A549 treated with AZD2906 at 1 μM for 4 hours (cell line): ENCODE data around the gene CABLES1. TPM values are rescaled to one million over a fixed set of nuclear protein-coding genes. Genes with fewer than 3 reads are reported as not detected.

Experiments used
- total RNA-seq: library from RNA; stranded (reverse); fragments of 200-300 nt; extraction: Qiagen RNA extraction; gene quantifications from 5 replicates; pipeline ENCODE4 v1.2.3, GENCODE V29; 2022

Gene CABLES1
- total RNA-seq: 13.1 to 17.0 TPM (median 14.8 TPM) in 5 replicates

GRCh38 chr18:23134780-23135549 lies at the start of gene CABLES1:
CABLES1 (plus strand) TSS chr18:23135485; CDS start chr18:23135763, 278 bp downstream.

Other genes with a start within 250 kb of the CABLES1 start
- gene RBBP8, start 202.2 kb upstream of the CABLES1 start, total RNA-seq: 19.5 to 28.6 TPM (median 19.8 TPM) in 5 replicates